Smooth muscle cell (in vitro differentiated cells): ENCODE data around the gene SETBP1. TPM values are rescaled to one million over a fixed set of nuclear protein-coding genes. Genes with fewer than 3 reads are reported as not detected.

ENCODE experiments used
- DNase-seq: peaks from one replicate; lab custom pipeline; 2025; ENCODE audit not compliant: unreplicated experiment; lab: John Stamatoyannopoulos, UW
- H2AFZ ChIP-seq: fragments of 200-600 bp; sonication (generic); 2 replicates; pipeline ENCODE4 v1.6.0; 2016; ENCODE audit warnings: antibody characterized with exemption, low read depth, mild to moderate bottlenecking
- H3F3A ChIP-seq: fragments of 200-600 bp; sonication (generic); 2 replicates; pipeline ENCODE4 v1.6.0; 2017; ENCODE audit warnings: antibody characterized with exemption, low read depth
- H3K27ac ChIP-seq: fragments of 200-600 bp; sonication (generic); 2 replicates; pipeline ENCODE4 v1.5.1; 2016; ENCODE audit warnings: low read depth, mild to moderate bottlenecking
- H3K27me3 ChIP-seq: fragments of 200-600 bp; sonication (generic); 2 replicates; pipeline ENCODE4 v1.6.1; 2016; ENCODE audit warnings: low read depth, mild to moderate bottlenecking
- H3K36me3 ChIP-seq: fragments of 200-600 bp; sonication (generic); 2 replicates; pipeline ENCODE4 v1.5.1; 2016; ENCODE audit warnings: low read depth
- H3K4me1 ChIP-seq: fragments of 200-600 bp; sonication (generic); 2 replicates; pipeline ENCODE4 v1.5.1; 2016; ENCODE audit warnings: low read depth
- H3K4me2 ChIP-seq: fragments of 200-600 bp; sonication (generic); 2 replicates; pipeline ENCODE4 v1.6.0; 2016; ENCODE audit warnings: mild to moderate bottlenecking
- H3K4me3 ChIP-seq: fragments of 200-600 bp; sonication (generic); 2 replicates; pipeline ENCODE4 v1.5.1; 2016; ENCODE audit warnings: mild to moderate bottlenecking
- H3K79me2 ChIP-seq: fragments of 200-600 bp; sonication (generic); 2 replicates; pipeline ENCODE4 v1.6.0; 2016; ENCODE audit warnings: low read depth, mild to moderate bottlenecking
- H3K9ac ChIP-seq: fragments of 200-600 bp; sonication (generic); 2 replicates; pipeline ENCODE4 v1.6.0; 2016; ENCODE audit warnings: low read depth
- H3K9me3 ChIP-seq: fragments of 200-600 bp; sonication (generic); replicated peaks from 2 replicates; pipeline ENCODE4 v1.5.1; 2016; ENCODE audit warnings: low read depth
- H4K20me1 ChIP-seq: fragments of 200-600 bp; sonication (generic); 2 replicates; pipeline ENCODE4 v1.6.0; 2016; ENCODE audit warnings: low read depth
- CTCF ChIP-seq: fragments of 200-600 bp; sonication (generic); IDR thresholded peaks from 2 replicates; pipeline ENCODE4 v1.5.1; 2017; ENCODE audit warnings: borderline replicate concordance, mild to moderate bottlenecking, antibody characterized with exemption; ENCODE audit not compliant: insufficient read depth, poor library complexity, severe bottlenecking
- WGBS: methylation state at CpG from one replicate; pipeline ENCODE4 v1.1.7; 2016; ENCODE audit warnings: low lambda C conversion rate; 5-methylcytosine and 5-hydroxymethylcytosine counted together
- polyA plus RNA-seq: library from polyadenylated mRNA; unstranded; fragments of >200 nt; fragmentation: Nextera tagmentation; extraction: Ambion mirVana; gene quantifications from 2 replicates; pipeline ENCODE4 v1.2.1, GENCODE V29; 2016
- total RNA-seq: library from RNA; depleted of rRNA; stranded (reverse); fragments of >200 nt; gene quantifications from 2 replicates; pipeline ENCODE4 v1.2.3, GENCODE V29; 2014

SETBP1 gene
- total and polyA plus RNA-seq, 2 experiments from 2014 or later, result 6.1 to 17.7 TPM

GRCh38 chr18:45012286-45012685 is 331.6 kb downstream of the SETBP1 start:
- WGBS, result 91% methylated on average over 3 of the region's 3 CpGs
- Histone ChIP-seq H4K20me1 (no peaks in the 10 kb centered on the region), H3K79me2 (no peaks in the 10 kb centered on the region), H3K9me3 (no peaks in the 10 kb centered on the region), H3K4me1 (peaks cover 22% of the 10 kb centered on the region), H2AFZ (no peak overlapping the region), H3F3A (peaks cover 4% of the 10 kb centered on the region), H3K4me2 (no peak overlapping the region), H3K9ac (no peak overlapping the region), H3K27ac (no peak overlapping the region), H3K4me3 (no peak overlapping the region), H3K27me3 (no peaks in the 10 kb centered on the region), H3K36me3 (no peaks in the 10 kb centered on the region)
- no peak for TF ChIP-seq CTCF
- DNase-seq, result no peak

- Histone ChIP-seq H3K9ac (no peak overlapping the region), H4K20me1 (no peaks in the 10 kb centered on the region), H3K4me3 (no peak overlapping the region), H3K27ac (peak overlapping the region; percentile 46), H2AFZ (no peak overlapping the region), H3F3A (no peaks in the 10 kb centered on the region), H3K36me3 (no peaks in the 10 kb centered on the region), H3K79me2 (no peaks in the 10 kb centered on the region), H3K4me2 (peak overlapping the region; percentile 59), H3K4me1 (peaks cover 24% of the 10 kb centered on the region), H3K9me3 (no peaks in the 10 kb centered on the region), H3K27me3 (no peaks in the 10 kb centered on the region)
- WGBS, result 36% methylated on average over 2 of the region's 2 CpGs
- peak; percentile 31 for TF ChIP-seq CTCF
- no peak for DNase-seq
Observed at GRCh38 chr18:45014047-45014501, 333.4 kb downstream of the SETBP1 start.

GRCh38 chr18:45015788-45016128 is 335.1 kb downstream of the SETBP1 start:
- DNase-seq, result no peak
- Histone ChIP-seq H3K9me3 (no peaks in the 10 kb centered on the region), H4K20me1 (no peaks in the 10 kb centered on the region), H3K27me3 (no peaks in the 10 kb centered on the region), H3K9ac (no peak overlapping the region), H3K79me2 (no peaks in the 10 kb centered on the region), H3K27ac (peak overlapping the region; percentile 52), H3F3A (no peaks in the 10 kb centered on the region), H3K4me3 (no peak overlapping the region), H2AFZ (no peak overlapping the region), H3K4me2 (no peak overlapping the region), H3K4me1 (peaks cover 24% of the 10 kb centered on the region), H3K36me3 (no peaks in the 10 kb centered on the region)
- 54% methylated on average over 1 of the region's 1 CpG for WGBS
- no peak for TF ChIP-seq CTCF

- Histone ChIP-seq H3K9me3 (no peaks in the 10 kb centered on the region), H3K27ac (peak overlapping the region; percentile 28), H3K79me2 (no peaks in the 10 kb centered on the region), H3K9ac (no peak overlapping the region), H3K36me3 (no peaks in the 10 kb centered on the region), H3K27me3 (no peaks in the 10 kb centered on the region), H3K4me1 (peaks cover 17% of the 10 kb centered on the region), H2AFZ (no peak overlapping the region), H3K4me2 (no peak overlapping the region), H3F3A (no peaks in the 10 kb centered on the region), H3K4me3 (no peak overlapping the region), H4K20me1 (no peaks in the 10 kb centered on the region)
- WGBS, result 82% methylated on average over 1 of the region's 1 CpG
- DNase-seq, result no peak
- no peak for TF ChIP-seq CTCF
Observed at GRCh38 chr18:45019469-45019868, 338.8 kb downstream of the SETBP1 start.
